H7 (cell line): ENCODE measurements around the gene IFNAR2. TPM values are rescaled to one million over a fixed set of nuclear protein-coding genes. Genes with fewer than 3 reads are reported as not detected.
"Not testable (repeated sequence)": the region's sequence is repeated elsewhere in the genome, so short reads cannot be mapped to it uniquely, and the experiment has no call there.

Source experiments
- DNase-seq: peaks from one replicate; pipeline ENCODE4 v3.0.0; 2012
- H3K27me3 ChIP-seq: 2 replicates; pipeline ENCODE4 v1.6.0; 2011; ENCODE audit warnings: mild to moderate bottlenecking, low read length; ENCODE audit not compliant: control insufficient read depth, insufficient read depth
- H3K36me3 ChIP-seq: replicated peaks from 2 replicates; pipeline ENCODE4 v1.5.1; 2011; ENCODE audit warnings: low read length; ENCODE audit not compliant: control insufficient read depth, insufficient read depth
- H3K4me3 ChIP-seq: 2 replicates; pipeline ENCODE4 v1.5.1; 2011; ENCODE audit warnings: low read depth, mild to moderate bottlenecking, control low read depth, low read length, moderate library complexity; ENCODE audit not compliant: insufficient read depth
- total RNA-seq: library from RNA; depleted of rRNA; stranded (reverse); fragments of >200 nt; shearing (Covaris generic); gene quantifications from 2 replicates; pipeline ENCODE4 v1.2.3, GENCODE V29; 2014

IFNAR2 gene
- total RNA-seq, 1 experiment from 2014 or later: 2.8 TPM

- H3K27me3 ChIP-seq: no peaks in the 10 kb centered on the region
- no peak overlapping the region for H3K4me3 ChIP-seq
- DNase-seq: no peak
- peaks cover 17% of the 10 kb centered on the region for H3K36me3 ChIP-seq
Measured at GRCh38 chr21:33244779-33245105, 15.0 kb downstream of the IFNAR2 start.

DNA sequence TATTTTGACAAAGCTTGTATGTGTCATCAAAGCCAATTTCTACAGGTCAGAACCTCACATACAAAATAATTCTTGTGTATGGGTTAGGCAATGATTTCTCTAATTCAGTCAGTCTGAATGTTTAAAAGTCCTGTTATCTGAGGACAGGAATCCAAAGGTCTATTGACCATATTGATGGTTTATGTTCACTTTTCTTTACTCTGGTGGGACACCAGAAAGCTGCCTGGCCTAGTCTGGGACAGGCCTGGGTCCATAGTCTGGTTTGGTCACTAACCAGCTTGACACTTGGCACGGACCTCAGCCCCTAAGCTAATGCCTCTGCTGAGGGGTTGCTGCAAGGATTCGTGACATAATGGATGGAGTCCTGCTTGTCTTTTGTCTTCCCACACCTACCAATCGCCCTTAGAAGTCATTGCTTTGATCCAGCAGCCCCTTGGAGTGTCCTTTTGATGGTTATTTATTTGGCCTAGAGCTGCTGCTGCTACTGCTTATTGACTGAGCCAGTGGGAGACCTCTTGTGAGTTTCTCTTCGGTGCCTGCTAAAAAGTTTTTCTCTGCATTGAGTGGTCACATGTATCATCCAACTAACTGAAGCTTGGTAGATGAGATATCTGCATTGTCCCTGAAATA, 15.7 kb downstream of the IFNAR2 start:
- peaks cover 17% of the 10 kb centered on the region for H3K36me3 ChIP-seq
- no peak for DNase-seq

DNA sequence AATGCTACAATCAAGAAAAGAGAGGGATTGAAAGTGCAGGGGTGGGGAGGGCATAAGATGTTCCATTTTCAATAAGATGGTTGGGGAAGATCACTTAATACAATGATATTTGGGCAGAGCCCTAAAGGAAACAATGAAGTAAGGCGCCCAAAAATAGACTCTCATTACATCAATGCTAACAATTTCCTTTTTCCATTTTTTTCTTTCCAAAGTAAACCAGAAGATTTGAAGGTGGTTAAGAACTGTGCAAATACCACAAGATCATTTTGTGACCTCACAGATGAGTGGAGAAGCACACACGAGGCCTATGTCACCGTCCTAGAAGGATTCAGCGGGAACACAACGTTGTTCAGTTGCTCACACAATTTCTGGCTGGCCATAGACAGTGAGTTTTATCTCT, 16.8 kb downstream of the IFNAR2 start:
- DNase-seq: no peak
- H3K27me3 ChIP-seq: no peaks in the 10 kb centered on the region
- no peak overlapping the region for H3K4me3 ChIP-seq
- H3K36me3 ChIP-seq: peaks cover 17% of the 10 kb centered on the region

More for the DNA sequence above, 15.7 kb downstream of the IFNAR2 start:
- Histone ChIP-seq H3K27me3 (no peaks in the 10 kb centered on the region), H3K4me3 (no peak overlapping the region)

GRCh38 chr21:33246963-33247362, 17.2 kb downstream of the IFNAR2 start:
- H3K4me3 ChIP-seq: no peak overlapping the region
- peaks cover 17% of the 10 kb centered on the region for H3K36me3 ChIP-seq

DNA sequence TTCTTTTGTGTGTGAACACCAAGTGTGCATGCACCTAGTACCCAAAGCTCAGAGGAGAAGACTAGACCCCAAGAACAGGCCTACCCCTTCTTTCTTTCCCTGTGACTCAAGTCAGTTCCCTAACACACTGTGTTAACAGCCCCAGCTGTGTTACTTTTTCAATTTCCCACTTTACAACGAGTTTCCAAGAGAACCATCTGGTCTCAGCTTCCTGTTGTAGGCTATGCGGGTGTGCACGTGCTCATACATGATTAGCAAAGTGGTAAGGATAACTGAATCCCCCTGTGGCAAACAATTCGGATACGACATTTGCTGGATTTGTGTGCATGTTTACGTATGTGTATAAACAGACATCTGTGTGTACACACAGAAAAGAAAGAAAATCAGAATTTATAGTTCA, 17.9 kb downstream of the IFNAR2 start:
- Histone ChIP-seq H3K36me3 (peaks cover 17% of the 10 kb centered on the region), H3K4me3 (no peak overlapping the region), H3K27me3 (no peaks in the 10 kb centered on the region)
- DNase-seq: no peak

More at GRCh38 chr21:33246963-33247362, 17.2 kb downstream of the IFNAR2 start:
- DNase-seq: no peak
- H3K27me3 ChIP-seq: no peaks in the 10 kb centered on the region

GRCh38 chr21:33249331-33250002, 19.7 kb downstream of the IFNAR2 start:
- H3K36me3 ChIP-seq: peaks cover 19% of the 10 kb centered on the region
- no peak overlapping the region for H3K4me3 ChIP-seq
- no peaks in the 10 kb centered on the region for H3K27me3 ChIP-seq
- DNase-seq: no peak

- Histone ChIP-seq H3K36me3 (peaks cover 18% of the 10 kb centered on the region), H3K4me3 (no peak overlapping the region), H3K27me3 (no peaks in the 10 kb centered on the region)
- DNase-seq: no peak
Measured at GRCh38 chr21:33251119-33251518, 21.4 kb downstream of the IFNAR2 start.

- H3K36me3 ChIP-seq: peaks cover 13% of the 10 kb centered on the region
- not testable (repeated sequence) for H3K27me3 ChIP-seq, H3K4me3 ChIP-seq, DNase-seq
Measured at GRCh38 chr21:33253382-33253781, 23.6 kb downstream of the IFNAR2 start.

GRCh38 chr21:33254766-33255165, 25.0 kb downstream of the IFNAR2 start:
- H3K27me3 ChIP-seq: no peaks in the 10 kb centered on the region
- no peak for DNase-seq
- H3K4me3 ChIP-seq: no peak overlapping the region
- peaks cover 7% of the 10 kb centered on the region for H3K36me3 ChIP-seq

DNA sequence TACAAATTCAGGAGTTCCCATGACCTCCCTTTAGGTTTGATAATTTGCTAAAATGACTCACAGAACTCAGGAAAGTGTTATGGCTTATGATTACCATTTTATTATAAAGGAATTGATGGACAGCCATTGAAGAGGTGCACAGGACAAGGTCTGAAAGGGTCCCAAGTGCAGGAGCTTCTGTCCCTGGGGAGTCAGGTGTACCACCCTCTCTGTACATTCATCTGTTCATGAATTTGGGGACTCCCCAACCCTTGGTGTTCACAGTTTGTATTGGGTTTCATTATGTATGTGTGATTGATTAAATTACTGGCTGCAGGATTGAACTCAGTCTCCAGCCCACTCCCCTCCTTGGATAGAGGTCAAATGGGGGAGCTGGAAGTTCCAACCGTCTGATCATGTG, 25.7 kb downstream of the IFNAR2 start:
- peaks cover 7% of the 10 kb centered on the region for H3K36me3 ChIP-seq
- DNase-seq: no peak
- H3K4me3 ChIP-seq: no peak overlapping the region
- H3K27me3 ChIP-seq: no peaks in the 10 kb centered on the region

- no peak overlapping the region for H3K4me3 ChIP-seq
- H3K27me3 ChIP-seq: no peaks in the 10 kb centered on the region
- DNase-seq: no peak
- peaks cover 7% of the 10 kb centered on the region for H3K36me3 ChIP-seq
Measured at GRCh38 chr21:33256019-33256418, 26.3 kb downstream of the IFNAR2 start.

GRCh38 chr21:33257094-33257803, 27.5 kb downstream of the IFNAR2 start:
- Histone ChIP-seq H3K4me3 (no peak overlapping the region), H3K27me3 (no peaks in the 10 kb centered on the region), H3K36me3 (peaks cover 7% of the 10 kb centered on the region)
- no peak for DNase-seq

GRCh38 chr21:33258475-33258874, 28.7 kb downstream of the IFNAR2 start:
- Histone ChIP-seq H3K27me3 (no peaks in the 10 kb centered on the region), H3K36me3 (peaks cover 5% of the 10 kb centered on the region), H3K4me3 (no peak overlapping the region)
- DNase-seq: no peak

GRCh38 chr21:33259428-33259827, 29.7 kb downstream of the IFNAR2 start:
- Histone ChIP-seq H3K4me3 (no peak overlapping the region), H3K36me3 (peaks cover 5% of the 10 kb centered on the region), H3K27me3 (no peaks in the 10 kb centered on the region; the same call in 1 of the 2 replicates)
- DNase-seq: no peak

DNA sequence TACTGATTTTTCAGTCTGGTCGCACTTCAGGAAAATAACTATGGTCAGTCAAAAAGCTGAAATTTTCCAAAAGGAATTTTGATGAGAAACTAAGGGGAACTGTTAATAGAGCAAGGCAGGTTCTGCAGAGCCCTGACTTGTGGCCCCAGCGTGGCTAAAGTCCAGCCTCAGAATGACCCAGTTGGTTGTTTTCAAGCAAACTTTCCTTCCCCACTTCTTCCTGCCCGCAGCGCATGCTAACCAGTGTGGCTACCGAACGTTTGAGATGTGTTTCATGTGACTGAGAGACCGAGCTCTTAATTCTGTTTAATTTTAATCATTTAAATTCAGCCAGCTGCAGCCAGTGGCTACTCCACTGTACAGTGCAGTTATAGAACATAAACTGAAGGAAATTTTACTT, 30.3 kb downstream of the IFNAR2 start:
- no peak for DNase-seq
- Histone ChIP-seq H3K27me3 (no peaks in the 10 kb centered on the region; the same call in 1 of the 2 replicates), H3K4me3 (no peak overlapping the region)

More for the DNA sequence above, 30.3 kb downstream of the IFNAR2 start:
- peaks cover 5% of the 10 kb centered on the region for H3K36me3 ChIP-seq
